Measurements from ENCODE around the gene KRT80.

KRT80 gene

DNA sequence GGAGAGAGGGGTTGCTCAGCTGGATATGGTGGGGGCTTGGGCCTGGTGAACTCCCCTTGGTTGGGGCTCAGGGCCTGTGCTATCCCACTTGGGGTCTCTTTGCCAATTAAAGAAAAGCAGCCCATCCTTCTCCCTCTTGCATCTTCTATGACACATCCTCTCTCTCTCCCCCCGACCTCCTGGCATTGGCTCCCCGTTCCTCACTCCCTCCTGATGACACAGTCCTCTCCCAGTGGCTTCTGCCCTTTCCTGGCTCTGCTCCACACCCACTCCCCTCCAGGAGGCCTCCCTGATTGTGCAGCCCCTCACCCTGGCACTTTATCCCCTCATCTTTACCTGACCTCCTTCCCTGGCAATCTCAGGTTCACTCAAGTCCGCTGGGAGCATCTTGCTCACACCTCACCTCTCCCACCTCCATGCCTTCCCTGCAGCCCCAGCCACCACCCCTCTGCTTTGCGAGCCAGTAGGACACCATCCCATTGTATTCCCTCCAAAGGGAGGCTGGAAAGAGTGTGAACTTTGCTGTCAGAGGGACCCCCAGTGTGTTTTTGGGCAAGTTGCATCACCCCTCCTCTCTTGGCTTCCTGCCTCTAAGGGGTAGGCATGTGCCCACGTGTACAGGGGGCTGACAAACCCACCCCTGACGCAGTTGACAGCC is 10.7 kb downstream of the KRT80 start:
- DNase-seq (ENCODE audit: insufficient read length) = no peak
- FAIRE-seq = no peak
- TF ChIP-seq TAF1 (IDR thresholded peaks at IDR 0.05; ENCODE audit: borderline replicate concordance, low read depth, low read length) = no peak
- no peak for TF ChIP-seq POLR2A (IDR thresholded peaks at IDR 0.05; ENCODE audit: low read depth, low read length)
- TF ChIP-seq POLR2AphosphoS5 (IDR thresholded peaks at IDR 0.05; ENCODE audit: low read depth, low read length) = no peak

DNA sequence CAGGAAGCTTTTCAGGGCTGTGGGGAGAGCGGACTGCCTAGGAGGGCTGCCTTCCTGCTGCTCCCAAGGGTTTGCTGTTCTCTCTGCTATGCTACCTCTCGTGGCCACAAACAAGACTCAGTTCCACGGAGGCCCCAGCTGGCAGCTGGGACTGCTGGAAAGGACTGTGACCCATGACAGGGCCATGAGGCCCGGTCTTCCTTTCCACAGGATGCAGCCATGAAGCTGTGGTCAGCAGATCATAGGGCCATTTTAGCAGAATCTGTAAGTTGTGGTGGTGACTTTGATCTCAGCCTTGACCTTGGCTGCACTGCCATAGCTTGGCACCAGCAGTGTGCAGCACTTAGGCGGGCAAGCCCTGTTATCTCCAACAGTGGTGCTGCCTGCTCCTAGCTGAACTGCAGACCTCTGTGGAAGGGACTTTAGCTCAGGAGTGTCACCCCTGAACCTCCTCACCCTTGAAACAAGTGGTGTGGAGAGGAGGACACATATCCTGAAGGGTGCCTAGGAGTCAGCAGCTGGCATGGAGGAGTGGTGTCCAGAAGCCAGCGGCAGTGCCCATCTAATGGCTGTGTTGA is 12.3 kb downstream of the KRT80 start:
- FAIRE-seq (no peak), DNase-seq (ENCODE audit: insufficient read length) (no peak)
- TF ChIP-seq POLR2AphosphoS5 (IDR thresholded peaks at IDR 0.05; ENCODE audit: low read depth, low read length) (no peak), TAF1 (IDR thresholded peaks at IDR 0.05; ENCODE audit: borderline replicate concordance, low read depth, low read length) (no peak), POLR2A (IDR thresholded peaks at IDR 0.05; ENCODE audit: low read depth, low read length) (no peak)

DNA sequence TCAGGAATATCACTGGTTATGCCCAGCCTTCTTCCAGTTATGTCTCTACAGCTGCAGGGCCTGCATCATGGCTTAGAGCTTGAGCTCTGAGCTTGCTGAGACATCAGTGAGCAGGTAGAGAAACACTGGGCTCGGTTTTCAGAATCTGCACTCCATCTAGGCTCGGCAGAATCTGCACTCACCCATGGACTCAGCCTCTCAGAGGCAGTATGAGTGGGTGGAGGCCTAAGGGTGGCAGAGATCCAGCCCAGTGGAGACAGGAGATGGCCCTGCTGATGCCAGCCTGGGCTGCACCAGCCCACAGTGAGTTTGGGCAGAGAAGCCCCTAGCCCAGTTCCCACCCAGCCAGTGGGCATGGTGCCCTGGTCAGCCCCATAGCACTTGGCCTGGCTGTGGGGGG is 12.8 kb downstream of the KRT80 start:
- no peak for FAIRE-seq
- TF ChIP-seq TAF1 (IDR thresholded peaks at IDR 0.05; ENCODE audit: borderline replicate concordance, low read depth, low read length) (no peak), POLR2AphosphoS5 (IDR thresholded peaks at IDR 0.05; ENCODE audit: low read depth, low read length) (no peak)
- no peak for DNase-seq (ENCODE audit: insufficient read length)

DNA sequence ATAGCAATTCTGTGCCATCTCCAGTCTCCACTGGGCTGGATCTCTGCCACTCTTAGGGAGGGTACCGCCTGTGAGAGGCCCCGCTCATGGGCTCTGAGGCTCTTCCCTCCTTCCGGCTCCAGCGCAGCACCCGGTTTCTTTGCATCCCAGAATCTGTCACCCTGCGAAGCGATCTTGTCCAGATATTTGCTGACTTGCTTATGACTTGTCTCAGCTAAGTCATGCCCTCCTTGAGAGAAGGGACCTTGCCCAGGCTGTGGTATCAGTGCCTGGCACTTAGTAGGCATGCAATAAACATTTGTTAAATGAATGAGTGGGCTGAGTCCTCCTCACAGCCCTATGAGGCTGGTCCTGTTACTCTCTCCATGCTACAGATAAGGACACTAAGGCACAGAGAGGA is 13.4 kb downstream of the KRT80 start:
- TF ChIP-seq POLR2A (IDR thresholded peaks at IDR 0.05; ENCODE audit: low read depth, low read length) = no peak
- no peak for TF ChIP-seq POLR2AphosphoS5 (IDR thresholded peaks at IDR 0.05; ENCODE audit: low read depth, low read length)
- TF ChIP-seq TAF1 (IDR thresholded peaks at IDR 0.05; ENCODE audit: borderline replicate concordance, low read depth, low read length) = no peak
- FAIRE-seq (no peak), DNase-seq (ENCODE audit: insufficient read length) (no peak)

DNA sequence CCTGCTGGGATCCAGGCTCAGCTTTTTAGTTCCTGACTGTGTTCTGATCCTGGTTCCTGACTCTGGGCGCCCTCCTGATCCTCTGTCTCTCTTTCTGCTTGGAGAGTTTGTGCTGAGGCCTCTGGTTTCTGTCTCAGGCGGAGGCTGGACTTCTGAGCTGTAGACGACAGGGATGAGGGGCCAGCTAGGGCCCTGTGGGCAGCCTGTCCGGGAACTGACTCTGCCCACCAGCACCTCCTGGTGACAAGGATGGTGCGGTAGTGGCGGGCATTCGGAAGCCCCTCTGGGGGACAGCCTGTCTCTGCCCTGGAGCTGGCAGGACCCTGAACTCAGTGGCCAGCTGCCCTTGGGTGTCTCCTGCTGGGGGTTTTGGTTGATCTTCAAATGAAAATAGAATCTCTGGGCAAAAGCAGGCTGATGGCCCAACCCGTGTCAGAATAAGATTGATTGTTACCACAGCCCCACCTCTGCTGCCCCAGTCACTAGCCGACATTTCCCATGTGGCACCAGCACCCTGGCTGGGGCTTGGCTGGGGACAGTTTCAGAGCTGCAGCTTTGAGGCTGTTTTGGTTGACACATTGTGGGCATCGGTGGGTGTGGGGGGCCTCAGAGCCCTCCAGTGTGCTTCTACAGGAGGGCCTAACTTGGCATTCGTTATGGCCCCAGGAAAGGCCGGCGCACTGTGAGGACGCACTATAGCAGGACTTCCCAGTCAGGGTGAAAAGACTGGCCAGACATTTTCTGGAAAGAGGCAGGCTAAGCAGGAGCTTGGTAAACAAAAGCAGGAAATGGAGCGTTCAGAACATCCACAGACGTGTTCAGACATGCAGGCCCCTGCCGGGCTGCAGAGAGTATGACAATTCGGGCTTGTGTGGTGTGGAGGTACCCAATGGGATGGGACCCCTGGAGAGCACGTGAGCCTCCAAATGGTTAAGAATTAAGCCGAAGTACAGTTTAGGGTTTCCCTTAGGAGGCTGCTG is 16.2 kb downstream of the KRT80 start:
- DNase-seq (ENCODE audit: insufficient read length) = no peak
- no peak for FAIRE-seq
- TF ChIP-seq POLR2AphosphoS5 (IDR thresholded peaks at IDR 0.05; ENCODE audit: low read depth, low read length) = no peak
- TF ChIP-seq POLR2A (IDR thresholded peaks at IDR 0.05; ENCODE audit: low read depth, low read length) = no peak
- TF ChIP-seq TAF1 (IDR thresholded peaks at IDR 0.05; ENCODE audit: borderline replicate concordance, low read depth, low read length) = no peak

DNA sequence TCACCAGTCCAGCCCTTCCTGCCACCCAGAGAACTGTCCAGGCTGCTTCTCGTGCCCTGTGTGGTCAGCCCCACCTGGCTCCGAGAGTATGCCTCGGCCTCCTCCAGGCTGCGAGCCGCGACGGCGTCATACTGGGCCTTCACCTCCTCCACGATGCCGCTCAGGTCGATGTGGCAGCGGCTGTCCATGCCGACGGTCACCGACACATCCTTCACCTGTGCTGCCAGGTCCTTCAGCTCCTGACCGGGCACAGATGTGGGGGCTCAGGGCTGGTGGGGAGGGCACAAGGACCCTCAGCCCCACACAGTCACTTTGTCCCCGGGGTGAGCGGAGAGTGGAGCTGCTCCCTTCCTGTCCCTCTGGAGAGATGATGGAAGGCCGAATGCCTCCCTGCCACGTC is 18.3 kb downstream of the KRT80 start:
- TF ChIP-seq POLR2A (IDR thresholded peaks at IDR 0.05; ENCODE audit: low read depth, low read length) (no peak), POLR2AphosphoS5 (IDR thresholded peaks at IDR 0.05; ENCODE audit: low read depth, low read length) (no peak), TAF1 (IDR thresholded peaks at IDR 0.05; ENCODE audit: borderline replicate concordance, low read depth, low read length) (no peak)
- DNase-seq (ENCODE audit: insufficient read length) (no peak), FAIRE-seq (no peak)

DNA sequence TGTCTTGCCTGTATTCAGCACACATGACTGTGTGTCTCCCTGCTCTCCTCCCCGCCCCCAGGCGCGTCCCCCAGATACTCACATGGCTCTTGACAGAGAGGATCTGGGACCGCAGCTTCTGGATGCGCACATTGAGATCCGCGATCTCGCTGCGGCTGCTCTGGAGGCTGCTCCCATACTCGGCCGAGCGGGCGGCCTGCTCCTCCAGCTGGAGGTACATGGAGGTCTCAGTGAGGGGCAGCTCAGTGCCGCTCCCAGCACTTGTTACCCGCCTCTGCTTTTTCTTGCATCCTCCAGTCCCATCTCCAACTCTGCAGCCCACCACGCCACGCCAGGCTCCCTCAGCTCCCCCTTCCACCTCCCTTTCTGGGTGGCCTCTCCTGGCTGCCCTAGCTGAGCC is 18.9 kb downstream of the KRT80 start:
- TF ChIP-seq POLR2A (IDR thresholded peaks at IDR 0.05; ENCODE audit: low read depth, low read length) (no peak), TAF1 (IDR thresholded peaks at IDR 0.05; ENCODE audit: borderline replicate concordance, low read depth, low read length) (no peak), POLR2AphosphoS5 (IDR thresholded peaks at IDR 0.05; ENCODE audit: low read depth, low read length) (no peak)
- no peak for DNase-seq (ENCODE audit: insufficient read length)
- no peak for FAIRE-seq

DNA sequence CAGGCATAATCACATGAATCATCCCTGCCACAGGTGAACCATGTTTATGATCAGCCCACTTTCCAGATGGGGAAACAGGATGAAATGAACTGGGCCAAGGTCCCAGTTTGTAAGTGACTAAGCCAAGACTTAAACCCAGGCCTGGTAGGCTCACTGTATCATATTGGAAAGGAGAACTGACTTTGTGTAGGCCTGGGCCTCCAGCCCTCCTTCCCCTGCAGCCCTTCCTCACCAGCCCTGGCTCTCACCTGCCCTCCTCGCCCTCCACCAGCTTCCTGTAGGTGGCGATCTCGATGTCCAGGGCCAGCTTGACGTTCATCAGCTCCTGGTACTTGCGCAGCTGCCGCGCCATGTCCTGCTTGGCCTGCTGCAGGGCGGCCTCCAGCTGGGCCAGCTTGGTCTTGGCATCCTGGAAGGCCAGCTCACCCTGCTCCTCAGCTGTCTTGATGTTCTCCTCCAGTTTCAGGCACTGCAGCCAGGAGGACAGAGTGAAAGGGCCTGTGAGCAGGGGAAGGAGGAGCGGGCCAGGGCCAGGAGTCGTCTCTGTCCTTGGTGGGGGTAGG is 19.8 kb downstream of the KRT80 start:
- no peak for DNase-seq (ENCODE audit: insufficient read length)
- no peak for FAIRE-seq

DNA sequence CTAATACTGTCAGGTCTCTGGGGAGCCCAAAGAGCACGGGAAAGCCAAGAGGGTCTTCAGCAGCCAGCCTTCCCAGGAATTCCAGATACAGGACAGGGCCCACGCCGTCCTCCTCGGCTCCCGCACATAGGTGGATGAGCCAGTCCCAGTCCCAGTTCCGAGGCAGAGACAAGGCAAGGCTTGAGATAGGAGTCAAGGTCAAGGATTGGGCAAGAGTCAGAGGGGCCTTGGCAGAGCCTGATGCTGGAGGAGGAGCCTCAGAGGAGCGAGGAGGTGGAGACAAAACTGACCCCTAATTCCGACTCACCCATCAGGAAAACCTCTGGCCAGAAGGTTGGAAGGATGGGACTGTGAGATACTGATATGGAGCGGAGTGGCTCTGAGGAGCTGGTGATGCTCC is 21.0 kb downstream of the KRT80 start:
- TF ChIP-seq POLR2A (IDR thresholded peaks at IDR 0.05; ENCODE audit: low read depth, low read length) (no peak), POLR2AphosphoS5 (IDR thresholded peaks at IDR 0.05; ENCODE audit: low read depth, low read length) (no peak), TAF1 (IDR thresholded peaks at IDR 0.05; ENCODE audit: borderline replicate concordance, low read depth, low read length) (no peak)
- FAIRE-seq (no peak), DNase-seq (ENCODE audit: insufficient read length) (no peak)

More for the DNA sequence above, 19.8 kb downstream of the KRT80 start:
- no peak for TF ChIP-seq TAF1 (IDR thresholded peaks at IDR 0.05; ENCODE audit: borderline replicate concordance, low read depth, low read length)
- no peak for TF ChIP-seq POLR2AphosphoS5 (IDR thresholded peaks at IDR 0.05; ENCODE audit: low read depth, low read length)
- no peak for TF ChIP-seq POLR2A (IDR thresholded peaks at IDR 0.05; ENCODE audit: low read depth, low read length)

DNA sequence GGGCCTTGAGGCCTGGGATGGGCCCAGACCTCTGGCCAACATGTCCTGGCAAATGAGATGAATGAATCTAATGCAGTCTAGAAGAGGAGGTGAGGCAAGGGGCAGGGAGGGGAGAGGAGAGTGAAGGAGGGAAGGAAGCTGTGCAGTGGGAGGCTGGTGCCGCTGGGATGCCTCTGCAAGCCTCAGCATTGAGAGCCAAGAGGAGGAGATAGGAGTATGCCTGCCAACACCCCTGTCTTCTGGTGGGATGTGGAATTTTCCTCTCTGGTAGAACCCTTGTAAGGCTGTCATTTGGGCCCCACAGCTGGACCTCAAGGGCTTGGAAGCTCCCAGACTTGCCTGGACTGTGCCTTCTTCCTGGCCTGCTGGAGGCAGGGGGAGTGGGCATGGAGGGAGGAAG is 21.9 kb downstream of the KRT80 start:
- DNase-seq (ENCODE audit: insufficient read length) = no peak
- no peak for FAIRE-seq
- TF ChIP-seq POLR2AphosphoS5 (IDR thresholded peaks at IDR 0.05; ENCODE audit: low read depth, low read length) (no peak), TAF1 (IDR thresholded peaks at IDR 0.05; ENCODE audit: borderline replicate concordance, low read depth, low read length) (no peak), POLR2A (IDR thresholded peaks at IDR 0.05; ENCODE audit: low read depth, low read length) (no peak)

DNA sequence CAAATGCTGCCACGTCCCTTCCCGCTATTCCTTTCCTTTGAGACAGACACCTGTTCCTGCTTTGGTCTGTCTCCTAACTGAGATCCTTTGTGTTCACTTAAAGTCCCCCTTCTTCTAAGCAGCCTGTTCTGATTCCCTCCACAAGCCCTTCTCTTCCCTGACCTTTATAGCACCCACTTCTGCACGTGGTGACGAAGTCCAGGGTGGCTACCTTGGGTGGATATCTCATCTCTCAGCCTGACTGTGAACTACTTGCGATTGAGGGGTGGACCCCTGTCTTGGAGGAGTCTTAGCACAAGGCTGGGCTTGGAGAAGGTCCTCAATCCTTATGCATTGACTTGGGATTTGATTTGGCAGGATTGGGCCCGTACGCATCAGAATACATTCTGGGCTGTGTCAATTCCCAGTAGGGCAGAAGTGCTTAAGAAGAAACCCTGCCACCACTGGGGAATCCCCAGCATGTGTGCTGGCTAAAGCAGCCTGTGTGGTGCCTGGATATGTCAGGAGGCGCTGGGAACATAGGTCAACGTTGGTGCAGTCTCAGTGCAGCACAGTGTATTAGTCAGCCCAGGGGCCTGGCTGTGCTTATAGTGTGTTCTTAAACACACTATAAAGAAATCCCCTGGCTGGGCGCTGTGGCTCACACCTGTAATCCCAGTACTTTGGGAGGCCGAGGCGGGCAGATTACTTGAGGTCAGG is 23.6 kb downstream of the KRT80 start:
- peak; percentile 5 for FAIRE-seq
- no peak for DNase-seq (ENCODE audit: insufficient read length)
- no peak for TF ChIP-seq POLR2A (IDR thresholded peaks at IDR 0.05; ENCODE audit: low read depth, low read length)
- TF ChIP-seq POLR2AphosphoS5 (IDR thresholded peaks at IDR 0.05; ENCODE audit: low read depth, low read length) = no peak
- TF ChIP-seq TAF1 (IDR thresholded peaks at IDR 0.05; ENCODE audit: borderline replicate concordance, low read depth, low read length) = no peak

All from GM12892 (cell line).